ENCODE results near the gene SH3BP1.

DNA sequence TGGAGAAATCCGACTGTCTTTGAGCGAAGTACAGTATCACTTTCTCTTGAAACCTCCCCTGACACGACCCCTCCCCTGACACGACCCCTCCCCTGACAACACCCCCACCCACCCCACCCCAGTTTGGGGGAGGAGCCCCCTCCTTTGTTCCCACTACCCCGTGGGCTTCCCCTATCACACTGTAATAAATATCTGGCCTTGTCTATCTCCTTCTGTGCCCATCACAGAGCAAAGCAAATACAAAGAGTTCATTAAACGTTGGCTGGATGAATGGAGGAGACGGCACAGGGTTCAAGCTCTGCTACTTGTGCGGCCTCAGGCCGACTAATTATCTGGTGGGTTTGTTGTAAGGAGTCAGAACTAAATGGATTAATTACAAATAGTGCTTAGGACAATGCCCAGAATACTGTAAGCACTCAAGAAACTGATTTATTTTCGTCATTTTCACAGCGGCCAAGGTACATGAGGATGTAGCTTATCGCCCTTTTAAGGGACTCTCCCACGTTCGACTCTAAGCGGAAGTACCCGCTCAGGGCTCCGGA is 31.5 kb upstream of the SH3BP1 start:
- no peak for TF ChIP-seq POLR2AphosphoS5 (IDR thresholded peaks at IDR 0.05; ENCODE audit: low read depth, low read length)
- TF ChIP-seq POLR2A (IDR thresholded peaks at IDR 0.05; ENCODE audit: low read depth, low read length): no peak
- TF ChIP-seq TAF1 (IDR thresholded peaks at IDR 0.05; ENCODE audit: borderline replicate concordance, low read depth, low read length): no peak

Data from GM12892 (cell line).